SK-N-SH (cell line): ENCODE measurements around the gene HSD17B1.

Experiments used
- CTCF ChIP-seq: fragments of 200-600 bp; sonication (generic); IDR thresholded peaks from 2 replicates; pipeline ENCODE4 v1.6.1; 2017; ENCODE audit warnings: antibody characterized with exemption, mild to moderate bottlenecking, moderate library complexity
- EP300 ChIP-seq, 2 experiments: IDR thresholded peaks; 2 replicates each; pipeline versions ENCODE4 v1.4.0 to v1.6.1; 2012; ENCODE audit warnings: borderline replicate concordance in 1 of 2, low read depth in 1 of 2, low read length in 1 of 2
- EZH2phosphoT487 ChIP-seq: fragments of 200-600 bp; sonication (generic); IDR thresholded peaks from 2 replicates; pipeline ENCODE4 v1.6.1; 2017; ENCODE audit warnings: low read depth, mixed run types, mild to moderate bottlenecking, antibody characterized with exemption, moderate library complexity, borderline replicate concordance
- FOSL2 ChIP-seq: IDR thresholded peaks from 2 replicates; pipeline ENCODE4 v1.4.0; 2012; ENCODE audit warnings: low read depth, mild to moderate bottlenecking, moderate library complexity, borderline replicate concordance
- GATA2 ChIP-seq: sonication (generic); formaldehyde crosslinking; IDR thresholded peaks from 2 replicates; pipeline ENCODE4 v1.5.0; 2020; ENCODE audit warnings: mild to moderate bottlenecking, missing genetic modification reagents
- IRF3 ChIP-seq: fragments of 150-350 bp; IDR thresholded peaks from 2 replicates; pipeline ENCODE4 v1.6.1; 2016; ENCODE audit warnings: mild to moderate bottlenecking, low read depth, low read length
- MAX ChIP-seq: IDR thresholded peaks from 2 replicates; pipeline ENCODE4 v1.4.0; 2012; ENCODE audit warnings: low read depth
- NFIC ChIP-seq: IDR thresholded peaks from 2 replicates; pipeline ENCODE4 v1.4.0; 2012; ENCODE audit warnings: borderline replicate concordance
- POLR2AphosphoS5 ChIP-seq: IDR thresholded peaks from 2 replicates; pipeline ENCODE4 v1.6.1; 2012; ENCODE audit warnings: low read depth, low read length
- RAD21 ChIP-seq: IDR thresholded peaks from 2 replicates; pipeline ENCODE4 v1.6.1; 2012; ENCODE audit warnings: mild to moderate bottlenecking, low read length
- RXRA ChIP-seq: IDR thresholded peaks from 2 replicates; pipeline ENCODE4 v1.4.0; 2012; ENCODE audit warnings: low read depth, mild to moderate bottlenecking, borderline replicate concordance
- USF2 ChIP-seq: fragments of 150-350 bp; IDR thresholded peaks from 2 replicates; pipeline ENCODE4 v1.6.1; 2017; ENCODE audit warnings: antibody characterized with exemption, low read length, low read depth, borderline replicate concordance
- YY1 ChIP-seq: IDR thresholded peaks from 2 replicates; pipeline ENCODE4 v1.4.0; 2012; ENCODE audit warnings: low read depth, mild to moderate bottlenecking

- TF ChIP-seq CTCF (no peak), RAD21 (no peak), FOSL2 (no peak), POLR2AphosphoS5 (no peak), MAX (no peak), RXRA (no peak), NFIC (no peak), EZH2phosphoT487 (no peak), YY1 (no peak), IRF3 (no peak), GATA2 (no peak), USF2 (no peak), EP300 (IDR thresholded peaks at IDR 0.05; ENCODE audit: borderline replicate concordance in 1 of 2, low read depth in 1 of 2, low read length in 1 of 2) (no peak)
Observed at GRCh38 chr17:42562388-42563142, 9.8 kb downstream of the HSD17B1 start.
